Psoas muscle (tissue), 8 donors: ENCODE measurements around the gene LRRC55. TPM values are rescaled to one million over a fixed set of nuclear protein-coding genes. Genes with fewer than 3 reads are reported as not detected.

Source experiments
- ATAC-seq, 4 donors: fragments of 200-7000 bp; cut with Tn5 transposase; one replicate each; pipeline ENCODE4 v1.9.1; 2020; ENCODE audit warnings: moderate library complexity in 3 of 4, mild to moderate bottlenecking in 2 of 4
- DNase-seq, 2 donors: peaks; one replicate each; pipeline ENCODE4 v3.0.0-alpha.2; 2020
- H3K27ac ChIP-seq: fragments of 200-600 bp; one replicate; pipeline ENCODE4 v1.8.0; 2022
- H3K27me3 ChIP-seq, 3 donors: fragments of 200-600 bp in 1 of 3; one replicate each; pipeline versions ENCODE4 v1.6.1 to v1.8.0; 2013 to 2022; ENCODE audit warnings: low read length in 2 of 3, mild to moderate bottlenecking in 2 of 3, moderate library complexity in 1 of 3; ENCODE audit not compliant: insufficient read depth in 3 of 3
- H3K36me3 ChIP-seq, 2 donors: fragments of 200-600 bp in 1 of 2; one replicate each; pipeline versions ENCODE4 v1.6.1 to v1.8.0; 2013 to 2022; ENCODE audit warnings: low read depth in 1 of 2, mild to moderate bottlenecking in 1 of 2, moderate library complexity in 1 of 2; ENCODE audit not compliant: insufficient read depth in 1 of 2
- H3K4me1 ChIP-seq: fragments of 200-600 bp; one replicate; pipeline ENCODE4 v1.8.0; 2022
- H3K4me3 ChIP-seq: fragments of 200-600 bp; one replicate; pipeline ENCODE4 v1.8.0; 2022; ENCODE audit warnings: mild to moderate bottlenecking
- H3K9me3 ChIP-seq: fragments of 200-600 bp; one replicate; pipeline ENCODE4 v1.8.0; 2022
- CTCF ChIP-seq: fragments of 200-600 bp; IDR thresholded peaks from one replicate; pipeline ENCODE4 v1.8.0; 2022; ENCODE audit warnings: antibody characterized with exemption
- WGBS, 3 donors: extraction: QIAGEN DNeasy Blood & Tissue Kit; methylation state at CpG; one replicate each; pipeline versions ENCODE4 v1.1.6 to v1.1.7; 2013; 5-methylcytosine and 5-hydroxymethylcytosine counted together
- intact Hi-C, 2 donors: fragments of 100-400 bp; cut with DNase I; formaldehyde crosslinking; loops; one replicate each; pipeline versions ENCODE4 v1.11.0 to v1.14.2; 2022
- polyA plus RNA-seq, 3 donors: library from polyadenylated mRNA; stranded (reverse); fragments of 200-250 nt; gene quantifications; one replicate each; pipeline ENCODE4 v1.2.3, GENCODE V29; 2013
- total RNA-seq, 4 donors: library from RNA; stranded (reverse); fragmentation: NEBNext Ultra II Directional in 2 of 4; extraction: Animal tissue kit (Norgen Biotek cat#: 25700) in 2 of 4; gene quantifications; one replicate each; pipeline versions ENCODE4 v1.2.1 to v1.2.4, GENCODE V29; 2021 to 2023
- donor health status: healthy with polysubstance abuse.
- donor health status: DM: no; HTN: no; CAD: no; lungs with moderate emphysema.
- donor health status: Bipolar disorder and iron deficiency.
- donor health status: healthy.
- donor health status: DM: yes; HTN: yes; CAD: no.
- donor health status: DM: no; HTN: no; CAD: no.
- donor health status: DM: no; HTN: no; CAD: no.
- donor health status: DM: yes; HTN: yes; CAD: no.

Gene LRRC55
- total and polyA plus RNA-seq, 7 donors: 0.04 to 0.27 (median 0.08) TPM

GRCh38 chr11:57240007-57240406 is 58.3 kb downstream of the LRRC55 start:
- no peak overlapping the region for H3K27ac ChIP-seq
- H3K27me3 ChIP-seq: no peaks in the 10 kb centered on the region
- no peak for ATAC-seq
- no peaks in the 10 kb centered on the region for H3K4me1 ChIP-seq
- intact Hi-C loops: loop anchor here (10.0 kb wide), 2 partner anchors 395 to 1295 kb away; no protein-coding TSS in a partner anchor
- no peak overlapping the region for H3K4me3 ChIP-seq
- DNase-seq: no peak
- TF ChIP-seq CTCF: no peak
- H3K36me3 ChIP-seq: no peaks in the 10 kb centered on the region
- H3K9me3 ChIP-seq: no peaks in the 10 kb centered on the region
- 82 to 90% (median 87%) methylated on average over 2 of the region's 2 CpGs for WGBS, 3 donors

- intact Hi-C loops: loop anchor here (10.0 kb wide), 2 partner anchors 396 to 1296 kb away; no protein-coding TSS in a partner anchor
- ATAC-seq: no peak
- Histone ChIP-seq H3K4me3 (no peak overlapping the region), H3K36me3 (no peaks in the 10 kb centered on the region), H3K27me3 (no peaks in the 10 kb centered on the region), H3K9me3 (no peaks in the 10 kb centered on the region), H3K4me1 (no peaks in the 10 kb centered on the region), H3K27ac (no peak overlapping the region)
- no peak for DNase-seq
- no peak for TF ChIP-seq CTCF
- 36 to 55% (median 37%) methylated on average over 5 of the region's 5 CpGs for WGBS, 3 donors
Measured at GRCh38 chr11:57240757-57241156, 59.0 kb downstream of the LRRC55 start.

Other genes with a start within 250 kb of the LRRC55 start
- not detected for gene OR5AK2, start 193.0 kb upstream of the LRRC55 start, total RNA-seq
- not detected for gene OR5AK2, start 193.0 kb upstream of the LRRC55 start, polyA plus RNA-seq
- gene APLNR, start 55.3 kb downstream of the LRRC55 start, total RNA-seq: 10 to 100 TPM in 1 of 4 donors, 1 to 10 TPM in 3; 3.5 to 17.0 (median 4.4) TPM
- gene APLNR, start 55.3 kb downstream of the LRRC55 start, polyA plus RNA-seq: 1 to 10 TPM in 2 of 3 donors, under 1 TPM in 1; 0.75 to 3.3 (median 2.6) TPM
- 100 to 1,000 TPM in 2 of 4 donors, 10 to 100 TPM in 2; 63.9 to 288 (median 129) TPM for gene TNKS1BP1, start 143.0 kb downstream of the LRRC55 start, total RNA-seq
- gene TNKS1BP1, start 143.0 kb downstream of the LRRC55 start, polyA plus RNA-seq: 100 to 1,000 TPM in 1 of 3 donors, 10 to 100 TPM in 2; 76.9 to 121 (median 79.9) TPM
- gene SSRP1, start 153.9 kb downstream of the LRRC55 start, total RNA-seq: 10 to 100 TPM; 69.0 to 94.0 (median 82.4) TPM
- 100 to 1,000 TPM; 101 to 138 (median 125) TPM for gene SSRP1, start 153.9 kb downstream of the LRRC55 start, polyA plus RNA-seq
- under 1 TPM; 0.40 to 0.90 (median 0.43) TPM for gene P2RX3, start 156.4 kb downstream of the LRRC55 start, total RNA-seq
- gene P2RX3, start 156.4 kb downstream of the LRRC55 start, polyA plus RNA-seq: under 1 TPM; 0.21 to 0.60 (median 0.30) TPM
- gene PRG3, start 199.2 kb downstream of the LRRC55 start, total RNA-seq: not detected
- gene PRG3, start 199.2 kb downstream of the LRRC55 start, polyA plus RNA-seq: not detected
- under 1 TPM in 1 of 4 donors, not detected in 3; 0.25 TPM for gene PRG2, start 208.7 kb downstream of the LRRC55 start, total RNA-seq
- not detected for gene PRG2, start 208.7 kb downstream of the LRRC55 start, polyA plus RNA-seq
- gene SLC43A3, start 245.2 kb downstream of the LRRC55 start, total RNA-seq: 10 to 100 TPM; 10.6 to 18.8 (median 16.0) TPM
- 10 to 100 TPM in 1 of 3 donors, 1 to 10 TPM in 2; 5.8 to 14.7 (median 6.4) TPM for gene SLC43A3, start 245.2 kb downstream of the LRRC55 start, polyA plus RNA-seq